ENCODE data around the gene EEF2K.
"Not testable (repeated sequence)": the region's sequence is repeated elsewhere in the genome, so short reads cannot be mapped to it uniquely, and the experiment has no call there.

Gene EEF2K

GRCh38 chr16:22213236-22213635 is 7.2 kb downstream of the EEF2K start:
- DNase-seq (ENCODE audit: low read depth), result no peak

- DNase-seq (ENCODE audit: low read depth), result no peak
These were observed 7.7 kb downstream of the EEF2K start for GRCh38 chr16:22213801-22214200.

GRCh38 chr16:22214402-22214801 is 8.3 kb downstream of the EEF2K start:
- DNase-seq (ENCODE audit: low read depth), result no peak

DNA sequence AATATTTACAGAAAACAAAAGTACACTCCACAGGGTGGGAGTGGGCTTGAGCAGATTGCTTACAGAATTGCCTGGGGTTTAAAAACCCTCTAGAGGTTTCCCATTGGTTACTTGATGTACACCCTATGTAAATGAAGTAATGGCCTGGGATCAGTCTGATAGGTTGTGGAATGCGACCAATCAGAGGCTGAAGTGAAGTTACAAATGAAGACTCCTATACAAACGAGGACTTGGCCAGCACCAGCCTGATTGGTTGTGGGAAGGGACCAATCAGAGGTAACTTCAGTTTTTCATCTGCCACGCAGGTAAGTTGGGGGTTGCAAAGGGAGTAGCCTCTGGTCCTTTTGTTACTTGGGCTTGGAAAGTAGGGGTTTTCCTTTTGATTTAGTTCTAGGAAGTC is 8.8 kb downstream of the EEF2K start:
- DNase-seq (ENCODE audit: low read depth), result no peak

DNA sequence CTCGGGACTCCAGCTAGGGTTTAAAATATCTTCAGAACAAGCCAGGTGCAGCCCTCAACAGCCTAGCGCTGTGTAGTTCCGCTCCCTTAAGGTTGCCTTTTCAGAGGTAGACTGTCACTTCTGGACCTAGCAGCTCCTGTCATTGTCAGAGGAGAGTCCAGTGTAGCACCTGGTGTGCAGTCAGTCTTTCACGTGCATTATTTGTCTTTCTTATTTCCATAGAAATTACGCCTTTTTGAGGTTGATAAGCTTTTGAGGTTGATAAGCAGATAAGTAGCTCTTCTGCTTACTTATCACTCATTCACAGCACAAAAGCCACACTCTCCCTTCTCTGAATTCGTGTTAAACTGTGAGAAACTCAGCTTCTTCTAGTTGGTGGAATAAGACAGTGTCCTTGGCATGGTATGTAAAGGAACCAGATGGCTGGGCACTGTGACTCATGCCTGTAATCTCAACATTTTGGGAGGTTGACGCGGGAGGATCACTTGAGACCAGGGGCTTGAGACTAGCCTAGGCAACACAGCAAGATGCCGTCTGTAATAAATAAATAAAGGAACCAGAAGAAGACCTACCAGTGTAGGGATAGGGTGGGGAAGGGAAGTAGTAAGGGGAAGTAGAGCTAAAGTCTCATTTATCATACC is 10.2 kb downstream of the EEF2K start:
- DNase-seq (ENCODE audit: low read depth), result no peak

DNA sequence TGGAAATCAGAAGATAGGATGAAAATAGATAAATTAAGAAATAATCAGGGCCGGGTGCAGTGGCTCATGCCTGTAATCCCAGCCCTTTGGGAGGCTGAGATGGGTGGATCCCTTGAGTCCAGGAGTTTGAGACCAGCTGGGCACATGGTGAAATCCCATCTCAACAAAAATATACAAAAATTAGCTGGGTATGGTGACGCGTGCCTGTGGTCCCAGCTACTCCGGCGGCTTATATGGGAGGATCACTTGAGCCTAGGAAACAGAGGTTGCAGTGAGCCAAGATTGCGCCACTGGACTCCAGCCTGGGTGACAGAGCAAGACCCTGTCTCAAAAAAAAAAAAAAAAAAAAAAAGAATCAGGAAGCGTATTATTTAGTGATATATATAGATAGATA is 10.8 kb downstream of the EEF2K start:
- not testable (repeated sequence) for DNase-seq (ENCODE audit: low read depth)

GRCh38 chr16:22217890-22218730 is 12.0 kb downstream of the EEF2K start:
- DNase-seq (ENCODE audit: low read depth), result no peak

- no peak for DNase-seq (ENCODE audit: low read depth)
These were observed 13.5 kb downstream of the EEF2K start for GRCh38 chr16:22219389-22220068.

DNA sequence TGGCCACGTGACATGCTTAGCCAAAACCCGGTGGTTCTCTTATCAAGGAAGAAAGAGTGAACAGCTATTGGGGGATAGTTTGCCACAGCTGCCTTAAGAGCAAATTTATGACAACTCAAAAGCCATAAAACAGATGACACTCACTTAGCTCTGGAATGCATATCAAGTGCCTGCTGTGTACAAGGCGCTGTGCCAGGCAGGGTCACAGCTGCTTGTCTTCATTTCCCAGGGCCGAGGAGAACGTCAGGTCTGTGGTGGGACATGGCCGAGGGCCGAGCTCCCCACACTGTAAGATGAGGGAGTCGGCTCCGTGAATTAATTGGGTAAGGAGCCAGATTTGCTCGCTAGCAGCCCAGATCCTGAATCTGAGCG is 14.0 kb downstream of the EEF2K start:
- DNase-seq (ENCODE audit: low read depth), result no peak

DNA sequence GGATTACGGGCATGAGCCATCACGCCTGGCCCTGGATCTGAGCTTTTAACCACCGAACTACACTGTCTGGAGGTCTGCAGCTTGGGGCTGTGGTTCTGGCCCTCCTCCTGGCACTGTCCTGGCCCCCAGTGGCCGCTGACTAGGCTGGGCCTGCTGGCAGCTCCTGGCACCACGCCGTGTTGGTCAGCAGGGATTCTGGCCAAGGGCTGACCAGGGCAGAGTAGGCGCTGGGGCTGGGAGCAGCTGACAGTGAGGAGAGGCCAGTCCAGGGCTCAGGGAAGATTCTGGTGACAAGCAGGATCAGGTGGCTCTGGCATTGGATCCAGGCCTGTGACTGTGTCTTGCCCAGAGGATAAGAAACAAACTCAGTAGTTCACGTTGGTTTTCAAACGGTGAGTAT is 14.6 kb downstream of the EEF2K start:
- no peak for DNase-seq (ENCODE audit: low read depth)

- no peak for DNase-seq (ENCODE audit: low read depth)
These were observed 15.9 kb downstream of the EEF2K start for GRCh38 chr16:22222006-22222405.

- DNase-seq (ENCODE audit: low read depth), result no peak
These were observed 16.9 kb downstream of the EEF2K start for GRCh38 chr16:22222998-22223397.

DNA sequence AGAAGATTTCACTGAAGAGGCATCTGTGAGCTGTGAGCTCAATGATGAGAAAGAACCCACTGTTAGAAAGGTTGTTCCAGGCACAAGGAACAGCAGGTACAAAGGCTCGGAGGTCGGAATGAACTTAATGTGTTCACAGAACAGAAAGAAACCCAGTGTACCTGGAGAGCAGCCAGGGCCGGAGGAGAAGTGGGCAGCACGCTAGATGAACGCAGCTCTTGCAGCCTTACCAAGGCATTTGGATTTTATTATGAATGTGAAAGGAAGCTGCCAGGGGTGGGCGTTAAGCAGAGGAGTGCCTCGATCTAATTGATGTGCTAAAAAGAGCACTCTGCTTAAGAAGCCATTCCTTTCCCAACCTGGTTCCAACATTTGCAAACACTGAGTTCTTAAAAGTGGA is 19.0 kb downstream of the EEF2K start:
- no peak for DNase-seq (ENCODE audit: low read depth)

DNA sequence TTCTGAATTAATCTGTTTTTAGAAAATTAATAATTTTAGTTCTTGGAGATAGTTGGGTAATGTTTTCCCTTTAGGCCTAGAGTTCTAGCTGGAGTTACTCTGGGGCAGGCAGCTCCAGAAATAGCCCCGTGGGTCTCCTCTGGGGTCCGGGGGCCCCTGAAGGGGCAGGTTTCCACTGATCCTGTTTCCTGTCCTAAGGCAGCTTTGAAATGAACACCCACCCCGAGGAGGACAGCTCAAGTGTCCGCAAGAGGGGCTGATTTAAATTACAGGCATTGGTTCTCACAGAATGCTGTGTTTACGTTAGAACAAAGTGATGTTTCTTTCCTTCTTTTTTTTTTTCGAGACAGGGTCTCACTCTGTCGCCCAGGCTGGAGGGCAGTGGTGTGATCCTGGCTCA is 23.8 kb downstream of the EEF2K start:
- DNase-seq (ENCODE audit: low read depth), result no peak

DNA sequence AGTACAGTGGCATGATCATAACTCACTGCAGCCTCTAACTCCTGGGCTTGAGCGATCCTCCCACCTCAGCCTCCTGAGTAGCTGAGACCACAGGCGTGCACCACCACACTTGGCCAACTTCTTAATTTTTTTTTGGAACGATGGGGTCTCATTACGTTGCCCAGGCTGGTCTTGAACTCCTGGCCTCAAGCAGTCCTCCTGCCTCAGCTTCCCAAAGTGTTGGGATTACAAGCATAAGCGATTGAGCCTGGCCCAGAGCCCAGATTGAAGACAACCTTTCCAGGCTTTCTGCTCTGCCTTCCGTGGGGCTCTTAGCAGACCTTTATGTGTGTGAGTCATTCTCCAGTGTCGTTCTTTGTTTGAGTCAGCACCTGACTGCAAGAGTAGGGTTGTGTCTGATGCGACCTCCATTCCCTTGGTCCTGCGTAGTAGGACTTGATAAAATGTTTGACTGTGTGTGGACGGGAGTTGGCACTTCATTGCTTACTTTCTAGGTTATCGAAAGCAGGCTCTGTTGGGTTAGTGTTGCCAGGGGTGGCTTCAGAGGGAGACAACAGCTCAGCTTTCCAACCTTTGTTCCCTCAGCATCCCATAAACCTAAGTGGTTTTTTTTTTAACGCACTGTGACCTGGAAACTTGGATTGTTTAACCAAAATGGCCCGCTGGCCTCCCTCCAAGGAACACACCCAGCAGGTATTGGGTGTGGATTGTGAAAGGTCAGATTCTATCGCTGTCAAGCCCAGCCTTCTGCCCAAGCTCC is 26.4 kb downstream of the EEF2K start:
- no peak for DNase-seq (ENCODE audit: low read depth)

GRCh38 chr16:22233037-22233372 is 26.9 kb downstream of the EEF2K start:
- no peak for DNase-seq (ENCODE audit: low read depth)

DNA sequence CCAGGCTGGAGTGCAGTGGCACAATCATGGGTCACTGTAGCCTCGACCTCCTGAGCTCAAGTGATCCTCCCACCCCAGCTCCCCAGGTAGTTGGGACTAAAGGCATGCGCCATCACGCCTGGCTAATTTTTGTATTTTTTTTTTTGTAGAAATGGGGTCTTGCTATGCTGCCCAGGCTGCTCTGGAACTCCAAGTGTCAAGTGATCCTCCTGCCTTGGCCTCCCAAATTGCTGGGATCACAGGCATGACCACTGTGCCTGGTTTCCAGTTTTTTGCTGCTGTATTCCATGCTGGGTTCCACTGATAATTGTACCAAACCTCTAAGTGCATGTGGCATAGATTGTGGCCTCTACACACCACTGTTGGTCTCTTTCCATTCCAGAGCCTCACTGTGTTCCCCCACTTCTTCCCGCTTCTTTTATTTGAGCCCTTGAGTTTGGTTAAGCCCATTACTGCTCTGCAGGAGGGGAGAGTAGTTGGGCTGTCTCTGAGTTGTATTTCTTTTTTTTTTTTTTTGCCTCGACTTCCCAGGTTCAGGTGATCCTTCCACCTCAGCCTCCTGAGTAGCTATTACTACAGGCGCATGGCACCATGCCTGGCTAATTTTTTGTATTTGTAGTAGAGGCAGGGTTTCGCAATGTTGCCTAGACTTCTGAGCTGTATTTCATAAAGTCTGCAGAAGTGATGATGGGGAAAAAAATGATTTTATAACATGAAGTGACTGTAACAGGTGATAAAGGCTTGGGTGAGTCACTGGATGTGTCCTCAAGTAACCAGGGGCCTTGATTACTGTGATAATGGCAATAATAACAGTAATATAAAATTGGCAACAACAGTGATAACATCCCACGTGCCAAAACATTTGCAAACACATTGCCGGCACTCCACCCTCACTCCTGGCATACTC is 30.0 kb downstream of the EEF2K start:
- DNase-seq (ENCODE audit: low read depth), result no peak

DNA sequence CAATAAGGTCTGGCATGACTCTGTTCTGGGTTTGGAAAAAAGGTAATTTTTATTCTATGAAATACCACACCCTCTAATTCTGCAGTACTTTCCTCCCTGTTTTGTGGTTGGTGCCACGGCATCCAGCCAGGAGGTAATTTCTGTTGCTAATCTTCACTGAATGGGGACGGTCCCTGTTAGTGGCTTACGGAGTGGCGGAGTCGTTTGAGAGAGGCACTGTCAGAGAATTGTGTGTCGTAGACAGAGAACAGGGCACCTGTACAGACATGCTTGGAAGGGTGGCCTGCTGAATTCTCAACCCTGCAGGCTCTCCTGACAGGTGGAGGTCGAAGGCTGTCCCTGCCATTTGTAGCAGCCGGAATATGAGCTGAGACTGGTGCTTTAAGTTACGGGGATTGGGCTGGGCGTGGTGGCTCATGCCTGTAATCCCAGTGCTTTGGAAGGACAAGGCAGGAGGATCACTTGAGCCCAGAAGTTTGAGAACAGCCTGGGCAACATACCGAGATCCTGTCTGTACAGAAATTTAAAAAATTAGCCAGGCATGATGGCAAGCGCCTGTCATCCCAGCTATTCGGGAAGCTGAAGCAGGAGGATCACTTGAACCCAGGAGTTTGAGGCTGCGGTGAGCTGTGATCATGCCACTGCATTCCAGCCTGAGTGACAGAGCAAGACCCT is 33.2 kb downstream of the EEF2K start:
- no peak for DNase-seq (ENCODE audit: low read depth)

- DNase-seq (ENCODE audit: low read depth), result no peak
These were observed 34.1 kb downstream of the EEF2K start for GRCh38 chr16:22240023-22240710.

GRCh38 chr16:22250522-22250921 is 44.4 kb downstream of the EEF2K start:
- DNase-seq (ENCODE audit: low read depth), result no peak

All from stimulated activated CD8-positive, alpha-beta memory T cell treated with anti-CD3 and anti-CD28 coated beads, Interleukin-12 subunit alpha, Interleukin-12 subunit beta, amount 100 ng/mL, for 4 hours (primary cell).